ENCODE results near the gene STOML1. TPM values are rescaled to one million over a fixed set of nuclear protein-coding genes. Genes with fewer than 3 reads are reported as not detected.
A peak's percentile ranks its signal among the peaks of the same experiment; 100 is the strongest.

Gene STOML1
- total and polyA plus RNA-seq, 4 donors = 10.5 to 19.2 (median 14.7) TPM

- H3K9me3 ChIP-seq (ENCODE audit: control insufficient read depth, low read length) = no peaks in the 10 kb centered on the region
- H3K27me3 ChIP-seq (ENCODE audit: control insufficient read depth in 1 of 2, insufficient read depth in 2 of 2, low read length in 1 of 2) = no peaks in the 10 kb centered on the region
- H3K4me1 ChIP-seq (ENCODE audit: control insufficient read depth in 1 of 2, insufficient read depth in 2 of 2, low read length in 2 of 2) = no peaks in the 10 kb centered on the region
- DNase-seq = peak in 1 of 2 donors; percentile 31
- peak; percentile 38 for ATAC-seq (ENCODE audit: low FRiP score)
- no peak overlapping the region for H3K27ac ChIP-seq (ENCODE audit: low read depth in 1 of 2, low read length in 2 of 2)
- intact Hi-C loops (cut with DNase I) = no loop called here
- H3K4me3 ChIP-seq (ENCODE audit: low read length in 2 of 2) = no peak overlapping the region
- H3K36me3 ChIP-seq (ENCODE audit: control insufficient read depth in 1 of 2, insufficient read depth in 2 of 2, low read length in 1 of 2) = peaks cover 3 to 13% of the 10 kb centered on the region in 2 donors
- WGBS, 2 donors = 46 to 47% methylated on average over 5 of the region's 5 CpGs
These were observed 33.3 kb upstream of the STOML1 start for GRCh38 chr15:74025436-74025835.

- Histone ChIP-seq H3K9me3 (ENCODE audit: control insufficient read depth, low read length) (no peaks in the 10 kb centered on the region), H3K36me3 (ENCODE audit: control insufficient read depth in 1 of 2, insufficient read depth in 2 of 2, low read length in 1 of 2) (peaks cover 3 to 13% of the 10 kb centered on the region in 2 donors), H3K27me3 (ENCODE audit: control insufficient read depth in 1 of 2, insufficient read depth in 2 of 2, low read length in 1 of 2) (no peaks in the 10 kb centered on the region), H3K4me3 (ENCODE audit: low read length in 2 of 2) (no peak overlapping the region), H3K27ac (ENCODE audit: low read depth in 1 of 2, low read length in 2 of 2) (no peak overlapping the region), H3K4me1 (ENCODE audit: control insufficient read depth in 1 of 2, insufficient read depth in 2 of 2, low read length in 2 of 2) (no peaks in the 10 kb centered on the region)
- DNase-seq = peak in 1 of 2 donors; percentile 23
- WGBS, 2 donors = 32 to 67% methylated on average over 2 of the region's 2 CpGs
- intact Hi-C loops (cut with DNase I) = no loop called here
- ATAC-seq (ENCODE audit: low FRiP score) = no peak
These were observed 32.6 kb upstream of the STOML1 start for GRCh38 chr15:74024687-74025086.

GRCh38 chr15:74022706-74023470, 30.8 kb upstream of the STOML1 start:
- H3K27me3 ChIP-seq (ENCODE audit: control insufficient read depth in 1 of 2, insufficient read depth in 2 of 2, low read length in 1 of 2) = no peaks in the 10 kb centered on the region
- no peak overlapping the region for H3K27ac ChIP-seq (ENCODE audit: low read depth in 1 of 2, low read length in 2 of 2)
- H3K36me3 ChIP-seq (ENCODE audit: control insufficient read depth in 1 of 2, insufficient read depth in 2 of 2, low read length in 1 of 2) = peaks cover 3 to 15% of the 10 kb centered on the region in 2 donors
- 91 to 93% methylated on average over 66 of the region's 66 CpGs for WGBS, 2 donors
- no peak overlapping the region for H3K4me3 ChIP-seq (ENCODE audit: low read length in 2 of 2)
- intact Hi-C loops (cut with DNase I) = no loop called here
- no peaks in the 10 kb centered on the region for H3K9me3 ChIP-seq (ENCODE audit: control insufficient read depth, low read length)
- H3K4me1 ChIP-seq (ENCODE audit: control insufficient read depth in 1 of 2, insufficient read depth in 2 of 2, low read length in 2 of 2) = no peaks in the 10 kb centered on the region
- no peak for DNase-seq
- peak; percentile 37 for ATAC-seq (ENCODE audit: low FRiP score)

- Histone ChIP-seq H3K9me3 (ENCODE audit: control insufficient read depth, low read length) (no peaks in the 10 kb centered on the region), H3K27ac (ENCODE audit: low read depth in 1 of 2, low read length in 2 of 2) (no peak overlapping the region), H3K27me3 (ENCODE audit: control insufficient read depth in 1 of 2, insufficient read depth in 2 of 2, low read length in 1 of 2) (no peaks in the 10 kb centered on the region), H3K4me3 (ENCODE audit: low read length in 2 of 2) (no peak overlapping the region), H3K36me3 (ENCODE audit: control insufficient read depth in 1 of 2, insufficient read depth in 2 of 2, low read length in 1 of 2) (peaks cover 4 to 14% of the 10 kb centered on the region in 2 donors), H3K4me1 (ENCODE audit: control insufficient read depth in 1 of 2, insufficient read depth in 2 of 2, low read length in 2 of 2) (no peaks in the 10 kb centered on the region)
- no peak for DNase-seq
- WGBS, 2 donors = 76 to 78% methylated on average over 2 of the region's 2 CpGs
- ATAC-seq (ENCODE audit: low FRiP score) = no peak
- intact Hi-C loops (cut with DNase I) = no loop called here
These were observed 27.6 kb upstream of the STOML1 start for GRCh38 chr15:74019734-74020133.

GRCh38 chr15:74013374-74013894, 21.3 kb upstream of the STOML1 start:
- H3K27ac ChIP-seq (ENCODE audit: low read depth in 1 of 2, low read length in 2 of 2) = no peak overlapping the region
- 97 to 99% methylated on average over 2 of the region's 2 CpGs for WGBS, 2 donors
- H3K4me1 ChIP-seq (ENCODE audit: control insufficient read depth in 1 of 2, insufficient read depth in 2 of 2, low read length in 2 of 2) = peaks cover 0 to 1% of the 10 kb centered on the region in 2 donors

GRCh38 chr15:74011610-74012009, 19.5 kb upstream of the STOML1 start:
- peak in 1 of 2 donors; percentile 72 for DNase-seq
- H3K36me3 ChIP-seq (ENCODE audit: control insufficient read depth in 1 of 2, insufficient read depth in 2 of 2, low read length in 1 of 2) = peaks cover 4 to 8% of the 10 kb centered on the region in 2 donors

More at GRCh38 chr15:74013374-74013894, 21.3 kb upstream of the STOML1 start:
- H3K4me3 ChIP-seq (ENCODE audit: low read length in 2 of 2) = no peak overlapping the region
- intact Hi-C loops (cut with DNase I) = no loop called here
- ATAC-seq (ENCODE audit: low FRiP score) (no peak), DNase-seq (no peak)
- H3K36me3 ChIP-seq (ENCODE audit: control insufficient read depth in 1 of 2, insufficient read depth in 2 of 2, low read length in 1 of 2) = peaks cover 3 to 4% of the 10 kb centered on the region in 2 donors
- H3K27me3 ChIP-seq (ENCODE audit: control insufficient read depth in 1 of 2, insufficient read depth in 2 of 2, low read length in 1 of 2) = no peaks in the 10 kb centered on the region
- H3K9me3 ChIP-seq (ENCODE audit: control insufficient read depth, low read length) = no peaks in the 10 kb centered on the region

GRCh38 chr15:74010929-74011540, 18.9 kb upstream of the STOML1 start:
- 67 to 68% methylated on average over 2 of the region's 2 CpGs for whole genome bisulfite sequencing, 2 donors
- ATAC-seq (ENCODE audit: low FRiP score) = no peak
- Histone ChIP-seq H3K9me3 (ENCODE audit: control insufficient read depth, low read length) (no peaks in the 10 kb centered on the region), H3K27ac (ENCODE audit: low read depth in 1 of 2, low read length in 2 of 2) (peak overlapping the region in 1 of 2 donors; percentile 12), H3K4me3 (ENCODE audit: low read length in 2 of 2) (no peak overlapping the region), H3K27me3 (ENCODE audit: control insufficient read depth in 1 of 2, insufficient read depth in 2 of 2, low read length in 1 of 2) (no peaks in the 10 kb centered on the region), H3K36me3 (ENCODE audit: control insufficient read depth in 1 of 2, insufficient read depth in 2 of 2, low read length in 1 of 2) (peaks cover 4 to 8% of the 10 kb centered on the region in 2 donors), H3K4me1 (ENCODE audit: control insufficient read depth in 1 of 2, insufficient read depth in 2 of 2, low read length in 2 of 2) (peaks cover 0 to 1% of the 10 kb centered on the region in 2 donors)
- intact Hi-C loops (cut with DNase I) = no loop called here
- no peak for DNase-seq

More at GRCh38 chr15:74011610-74012009, 19.5 kb upstream of the STOML1 start:
- H3K27ac ChIP-seq (ENCODE audit: low read depth in 1 of 2, low read length in 2 of 2) = no peak overlapping the region
- intact Hi-C loops (cut with DNase I) = no loop called here
- H3K4me3 ChIP-seq (ENCODE audit: low read length in 2 of 2) = no peak overlapping the region
- H3K27me3 ChIP-seq (ENCODE audit: control insufficient read depth in 1 of 2, insufficient read depth in 2 of 2, low read length in 1 of 2) = no peaks in the 10 kb centered on the region
- 4 to 5% methylated on average over 2 of the region's 2 CpGs for WGBS, 2 donors
- H3K4me1 ChIP-seq (ENCODE audit: control insufficient read depth in 1 of 2, insufficient read depth in 2 of 2, low read length in 2 of 2) = peaks cover 0 to 1% of the 10 kb centered on the region in 2 donors
- no peaks in the 10 kb centered on the region for H3K9me3 ChIP-seq (ENCODE audit: control insufficient read depth, low read length)
- ATAC-seq (ENCODE audit: low FRiP score) = peak; percentile 76

GRCh38 chr15:74008901-74009300, 16.8 kb upstream of the STOML1 start:
- Histone ChIP-seq H3K4me3 (ENCODE audit: low read length in 2 of 2) (no peak overlapping the region), H3K4me1 (ENCODE audit: control insufficient read depth in 1 of 2, insufficient read depth in 2 of 2, low read length in 2 of 2) (peaks cover 0 to 1% of the 10 kb centered on the region in 2 donors), H3K27ac (ENCODE audit: low read depth in 1 of 2, low read length in 2 of 2) (no peak overlapping the region), H3K9me3 (ENCODE audit: control insufficient read depth, low read length) (no peaks in the 10 kb centered on the region), H3K27me3 (ENCODE audit: control insufficient read depth in 1 of 2, insufficient read depth in 2 of 2, low read length in 1 of 2) (no peaks in the 10 kb centered on the region), H3K36me3 (ENCODE audit: control insufficient read depth in 1 of 2, insufficient read depth in 2 of 2, low read length in 1 of 2) (peaks cover 0 to 5% of the 10 kb centered on the region in 2 donors)
- WGBS, 2 donors = 72 to 82% methylated on average over 3 of the region's 3 CpGs
- intact Hi-C loops (cut with DNase I) = no loop called here
- DNase-seq (no peak), ATAC-seq (ENCODE audit: low FRiP score) (no peak)

Data from aorta (tissue), 5 donors.